Measurements from ENCODE around the gene CENPC. TPM values are rescaled to one million over a fixed set of nuclear protein-coding genes. Genes with fewer than 3 reads are reported as not detected.

Gene CENPC
- polyA plus RNA-seq, 1 donor (not counting 4 experiments of a cell fraction or from before 2014, with no cell fraction given): 7.9 TPM

- peaks cover 0 to 2% of the 10 kb centered on the region in 2 experiments for H3K36me3 ChIP-seq (ENCODE audit: control insufficient read depth in 2 of 2, extremely low read depth in 1 of 2, insufficient read depth in 2 of 2, low read length in 2 of 2)
- dilution Hi-C loops (cut with MboI; ENCODE audit: extremely low pct_ligation_motif_present, low sequenced_read_pairs): no loop called here
These were observed 78.6 kb downstream of the CENPC start for GRCh38 chr4:67466751-67467150.

DNA sequence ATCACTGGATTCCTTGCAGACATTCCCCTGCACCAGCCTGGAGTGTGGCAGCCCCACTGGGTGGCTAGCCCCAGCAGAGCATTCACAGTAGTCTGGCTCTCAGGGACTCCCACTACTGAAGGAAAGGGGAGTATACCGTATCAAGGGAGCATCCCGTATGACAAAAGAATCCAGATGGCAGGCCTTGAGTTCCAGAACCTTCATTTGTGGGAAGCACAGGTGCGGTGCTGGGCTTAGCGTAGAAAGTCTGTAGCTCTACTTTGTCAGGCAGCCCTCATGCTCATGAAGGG is 79.6 kb downstream of the CENPC start:
- Histone ChIP-seq H3K36me3 (ENCODE audit: control insufficient read depth in 2 of 2, extremely low read depth in 1 of 2, insufficient read depth in 2 of 2, low read length in 2 of 2) (peaks cover 0 to 2% of the 10 kb centered on the region in 2 experiments), H3K4me1 (ENCODE audit: control insufficient read depth, extremely low read depth, insufficient read depth, low read length) (no peaks in the 10 kb centered on the region), H3K9me3 (ENCODE audit: control insufficient read depth, low read depth, low read length) (no peaks in the 10 kb centered on the region), H3K27ac (ENCODE audit: control insufficient read depth, insufficient read depth, low read length) (no peak overlapping the region), H2AFZ (ENCODE audit: control insufficient read depth, low read length) (no peak overlapping the region), H3K9me1 (ENCODE audit: control insufficient read depth, extremely low read depth, insufficient read depth, low read length) (no peaks in the 10 kb centered on the region), H3K9ac (ENCODE audit: control insufficient read depth, extremely low read depth, insufficient read depth, low read length) (no peak overlapping the region), H3K4me3 (ENCODE audit: control insufficient read depth in 2 of 3, extremely low read depth in 1 of 3, insufficient read depth in 2 of 3, low read depth in 1 of 3, low read length in 3 of 3) (no peak overlapping the region), H3K4me2 (ENCODE audit: control insufficient read depth, extremely low read depth, insufficient read depth, low read depth, low read length) (no peak overlapping the region), H3K27me3 (ENCODE audit: control insufficient read depth, extremely low read depth, insufficient read depth, low read length) (no peaks in the 10 kb centered on the region), H3K79me2 (ENCODE audit: control insufficient read depth, insufficient read depth, low read length) (no peaks in the 10 kb centered on the region), H4K20me1 (ENCODE audit: control insufficient read depth, extremely low read depth, insufficient read depth, low read length) (no peaks in the 10 kb centered on the region)
- TF ChIP-seq, protein P1, sequence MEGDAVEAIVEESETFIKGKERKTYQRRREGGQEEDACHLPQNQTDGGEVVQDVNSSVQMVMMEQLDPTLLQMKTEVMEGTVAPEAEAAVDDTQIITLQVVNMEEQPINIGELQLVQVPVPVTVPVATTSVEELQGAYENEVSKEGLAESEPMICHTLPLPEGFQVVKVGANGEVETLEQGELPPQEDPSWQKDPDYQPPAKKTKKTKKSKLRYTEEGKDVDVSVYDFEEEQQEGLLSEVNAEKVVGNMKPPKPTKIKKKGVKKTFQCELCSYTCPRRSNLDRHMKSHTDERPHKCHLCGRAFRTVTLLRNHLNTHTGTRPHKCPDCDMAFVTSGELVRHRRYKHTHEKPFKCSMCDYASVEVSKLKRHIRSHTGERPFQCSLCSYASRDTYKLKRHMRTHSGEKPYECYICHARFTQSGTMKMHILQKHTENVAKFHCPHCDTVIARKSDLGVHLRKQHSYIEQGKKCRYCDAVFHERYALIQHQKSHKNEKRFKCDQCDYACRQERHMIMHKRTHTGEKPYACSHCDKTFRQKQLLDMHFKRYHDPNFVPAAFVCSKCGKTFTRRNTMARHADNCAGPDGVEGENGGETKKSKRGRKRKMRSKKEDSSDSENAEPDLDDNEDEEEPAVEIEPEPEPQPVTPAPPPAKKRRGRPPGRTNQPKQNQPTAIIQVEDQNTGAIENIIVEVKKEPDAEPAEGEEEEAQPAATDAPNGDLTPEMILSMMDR (optimal IDR thresholded peaks at IDR 0.05 in 1 of 3, IDR thresholded peaks at IDR 0.05 in 1 of 3, conservative IDR thresholded peaks at IDR 0.05 in 1 of 3; ENCODE audit: extremely low read depth in 1 of 3, insufficient read depth in 2 of 3, low read length in 3 of 3): no peak
- no peak for TF ChIP-seq EZH2 (IDR thresholded peaks at IDR 0.05; ENCODE audit: low read length)
- dilution Hi-C loops (cut with MboI; ENCODE audit: extremely low pct_ligation_motif_present, low sequenced_read_pairs): no loop called here
- FAIRE-seq (no peak), DNase-seq (ENCODE audit: low read depth, low spot score) (no peak)

More at GRCh38 chr4:67466751-67467150, 78.6 kb downstream of the CENPC start:
- H3K27me3 ChIP-seq (ENCODE audit: control insufficient read depth, extremely low read depth, insufficient read depth, low read length): no peaks in the 10 kb centered on the region
- no peak overlapping the region for H3K9ac ChIP-seq (ENCODE audit: control insufficient read depth, extremely low read depth, insufficient read depth, low read length)
- H3K9me1 ChIP-seq (ENCODE audit: control insufficient read depth, extremely low read depth, insufficient read depth, low read length): no peaks in the 10 kb centered on the region
- DNase-seq (ENCODE audit: low read depth, low spot score) (no peak), FAIRE-seq (no peak)
- no peak overlapping the region for H3K4me2 ChIP-seq (ENCODE audit: control insufficient read depth, extremely low read depth, insufficient read depth, low read depth, low read length)
- H2AFZ ChIP-seq (ENCODE audit: control insufficient read depth, low read length): no peak overlapping the region
- H4K20me1 ChIP-seq (ENCODE audit: control insufficient read depth, extremely low read depth, insufficient read depth, low read length): no peaks in the 10 kb centered on the region
- H3K27ac ChIP-seq (ENCODE audit: control insufficient read depth, insufficient read depth, low read length): no peak overlapping the region
- TF ChIP-seq EZH2 (IDR thresholded peaks at IDR 0.05; ENCODE audit: low read length): no peak
- TF ChIP-seq, protein P1 (optimal IDR thresholded peaks at IDR 0.05 in 1 of 3, IDR thresholded peaks at IDR 0.05 in 1 of 3, conservative IDR thresholded peaks at IDR 0.05 in 1 of 3; ENCODE audit: extremely low read depth in 1 of 3, insufficient read depth in 2 of 3, low read length in 3 of 3): no peak
- H3K4me1 ChIP-seq (ENCODE audit: control insufficient read depth, extremely low read depth, insufficient read depth, low read length): no peaks in the 10 kb centered on the region
- no peaks in the 10 kb centered on the region for H3K9me3 ChIP-seq (ENCODE audit: control insufficient read depth, low read depth, low read length)
- H3K79me2 ChIP-seq (ENCODE audit: control insufficient read depth, insufficient read depth, low read length): no peaks in the 10 kb centered on the region
- H3K4me3 ChIP-seq (ENCODE audit: control insufficient read depth in 2 of 3, extremely low read depth in 1 of 3, insufficient read depth in 2 of 3, low read depth in 1 of 3, low read length in 3 of 3): no peak overlapping the region
